NCI-H524 (cell line): ENCODE data around the gene FTL.
"Not testable (repeated sequence)": the region's sequence is repeated elsewhere in the genome, so short reads cannot be mapped to it uniquely, and the experiment has no call there.

Experiments
- DNase-seq, 2 experiments: peaks; one replicate each; lab custom pipeline; 2025; lab: John Stamatoyannopoulos, UW

The FTL gene

GRCh38 chr19:48965040-48965805 is at the start of gene FTL:
Gene FTL, plus strand, starts transcription at chr19:48965309. Its CDS starts 199 bp downstream, at chr19:48965508.
- DNase-seq, result peak; percentile 91 to 98

- DNase-seq, result no peak
Measured at GRCh38 chr19:48915757-48916156, 49.4 kb upstream of the FTL start.

- DNase-seq, result no peak
Measured at GRCh38 chr19:48918071-48918470, 47.0 kb upstream of the FTL start.

- peak in 1 of 2 experiments; percentile 38 for DNase-seq
Measured at GRCh38 chr19:48918801-48919247, 46.3 kb upstream of the FTL start.

DNA sequence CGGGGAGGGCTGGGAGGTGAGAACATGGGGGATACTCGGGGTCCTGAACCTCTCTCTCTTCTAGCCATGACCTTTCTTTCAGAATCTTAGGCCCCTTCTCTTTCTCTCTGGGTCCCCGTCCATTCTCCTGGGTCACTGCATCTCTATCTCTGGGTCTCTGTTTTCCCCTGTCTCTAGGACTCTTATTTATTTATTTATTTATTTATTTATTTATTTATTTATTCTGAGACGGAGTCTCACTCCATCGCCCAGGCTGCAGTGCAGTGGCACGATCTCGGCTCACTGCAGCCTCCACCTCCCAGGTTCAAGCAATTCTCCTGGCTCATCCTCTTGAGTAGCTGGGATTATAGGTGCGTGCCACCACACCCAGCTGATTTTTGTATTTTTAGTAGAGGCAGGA is 45.8 kb upstream of the FTL start:
- DNase-seq, result not testable (repeated sequence)

GRCh38 chr19:48920949-48921348 is 44.2 kb upstream of the FTL start:
- no peak for DNase-seq

DNA sequence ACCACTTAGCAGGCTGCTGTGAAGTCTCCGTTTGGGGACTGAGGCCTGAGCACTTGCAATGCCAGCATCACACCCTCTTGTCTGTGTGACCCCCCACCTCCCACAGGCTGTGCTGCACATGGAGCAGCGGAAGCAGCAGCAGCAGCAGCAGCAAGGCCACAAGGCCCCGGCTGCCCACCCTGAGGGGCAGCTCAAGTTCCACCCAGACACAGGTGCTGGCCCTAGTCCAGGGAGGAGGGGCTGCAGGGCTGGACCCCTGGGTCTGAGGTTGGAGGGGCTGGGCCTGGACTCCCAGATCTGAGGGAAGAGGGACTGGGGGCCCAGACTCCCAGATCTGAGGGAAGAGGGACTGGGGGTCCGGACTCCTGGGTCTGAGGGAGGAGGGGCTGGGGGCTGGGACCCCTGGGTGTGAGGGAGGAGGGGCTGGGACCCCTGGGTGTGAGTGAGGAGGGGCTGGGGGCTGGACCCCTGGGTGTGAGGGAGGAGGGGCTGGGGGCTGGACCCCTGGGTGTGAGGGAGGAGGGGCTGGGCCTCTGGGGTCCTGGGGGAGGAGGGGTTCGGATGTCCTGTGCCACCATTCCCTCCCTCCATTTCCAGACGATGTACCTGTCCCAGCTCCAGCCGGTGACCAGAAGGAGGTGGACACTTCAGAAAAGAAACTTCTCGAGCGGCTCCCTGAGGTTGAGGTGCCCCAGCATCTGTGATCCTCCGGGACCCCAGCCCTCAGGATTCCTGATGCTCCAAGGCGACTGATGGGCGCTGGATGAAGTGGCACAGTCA is 43.2 kb upstream of the FTL start:
- DNase-seq, result no peak

GRCh38 chr19:48922548-48923490 is 42.3 kb upstream of the FTL start:
- DNase-seq, result no peak

- DNase-seq, result no peak
Measured at GRCh38 chr19:48925240-48925843, 39.8 kb upstream of the FTL start.

DNA sequence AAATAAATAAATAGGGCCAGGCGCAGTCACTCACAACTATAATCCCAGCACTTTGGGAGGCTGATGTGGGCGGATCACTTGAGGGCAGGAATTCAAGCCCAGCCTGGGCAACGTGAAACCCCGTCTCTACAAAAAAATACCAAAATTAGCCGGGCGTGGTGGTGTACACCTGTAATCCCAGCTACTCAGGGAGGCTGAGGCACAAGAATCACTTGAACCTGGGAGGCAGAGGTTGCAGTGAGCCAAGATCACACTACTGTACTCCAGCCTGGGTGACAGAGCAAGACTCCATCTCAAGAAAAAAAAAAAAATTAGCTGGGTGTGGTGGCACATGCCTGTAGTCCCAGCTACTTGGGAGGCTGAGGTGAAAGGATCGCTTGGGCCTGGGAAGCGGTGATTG is 39.2 kb upstream of the FTL start:
- not testable (repeated sequence) for DNase-seq

GRCh38 chr19:48926909-48927308 is 38.2 kb upstream of the FTL start:
- no peak for DNase-seq

DNA sequence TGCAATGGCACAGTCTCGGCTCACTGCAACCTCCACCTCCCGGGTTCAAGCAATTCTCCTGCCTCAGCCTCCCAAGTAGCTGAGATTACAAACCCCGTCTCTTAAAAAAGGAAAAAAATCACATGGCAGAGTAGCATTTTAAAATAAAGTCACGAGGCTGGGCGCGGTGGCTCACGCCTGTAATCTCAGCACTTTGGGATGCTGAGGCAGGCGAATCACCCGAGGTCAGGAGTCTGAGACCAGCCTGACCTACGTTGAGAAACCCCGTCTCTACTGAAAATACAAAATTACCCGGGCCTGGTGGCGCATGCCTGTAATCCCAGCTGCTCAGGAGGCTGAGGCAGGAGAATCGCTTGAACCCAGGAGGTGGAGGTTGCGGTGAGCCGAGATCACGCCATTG is 37.4 kb upstream of the FTL start:
- not testable (repeated sequence) for DNase-seq

DNA sequence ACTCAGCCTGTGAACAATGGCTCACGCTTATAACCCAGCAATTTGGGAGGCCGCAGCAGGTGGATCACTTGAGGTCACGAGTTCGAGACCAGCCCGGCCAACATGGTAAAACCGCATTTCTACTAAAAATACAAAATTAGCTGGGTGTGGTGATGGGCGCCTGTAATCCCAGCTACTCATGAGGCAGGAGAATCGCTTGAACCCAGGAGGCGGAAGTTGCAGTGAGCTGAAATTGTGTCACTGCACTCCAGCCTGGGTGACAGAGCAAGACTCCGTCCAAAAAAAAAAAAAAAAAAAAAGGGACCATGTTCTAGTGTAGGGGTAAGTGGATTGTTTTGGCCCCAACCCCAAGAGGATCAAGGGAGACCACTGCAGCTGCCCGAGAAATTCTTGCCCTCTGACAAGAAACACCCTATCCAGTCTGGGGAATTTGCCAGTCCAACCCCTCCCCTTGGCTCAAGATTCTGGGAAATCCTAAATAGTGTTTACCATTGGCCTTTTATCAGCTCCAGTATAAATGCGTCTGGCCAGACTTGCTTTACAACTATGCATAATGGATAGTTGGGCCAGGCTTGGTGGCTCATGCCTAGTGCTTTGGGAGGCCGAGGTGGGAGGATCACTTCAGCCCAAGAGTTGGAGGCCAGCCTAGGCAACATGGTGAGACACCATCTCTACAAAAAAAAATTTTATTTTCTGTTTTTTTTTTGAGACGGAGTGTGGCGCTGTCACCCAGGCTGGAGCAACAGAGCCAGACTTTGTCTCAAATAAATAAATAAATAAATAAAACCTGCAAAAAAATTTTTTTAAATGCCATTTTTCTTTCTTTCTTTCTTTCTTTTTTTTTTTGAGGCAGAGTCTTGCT is 36.7 kb upstream of the FTL start:
- no peak for DNase-seq

- peak; percentile 84 to 91 for DNase-seq
Measured at GRCh38 chr19:48933382-48933932, 31.7 kb upstream of the FTL start, which contains the start of gene DHDH. Gene DHDH, plus strand, starts transcription at chr19:48933699. Its CDS starts 23 bp downstream, at chr19:48933722.

- DNase-seq, result no peak
Measured at GRCh38 chr19:48934837-48935236, 30.3 kb upstream of the FTL start.

DNA sequence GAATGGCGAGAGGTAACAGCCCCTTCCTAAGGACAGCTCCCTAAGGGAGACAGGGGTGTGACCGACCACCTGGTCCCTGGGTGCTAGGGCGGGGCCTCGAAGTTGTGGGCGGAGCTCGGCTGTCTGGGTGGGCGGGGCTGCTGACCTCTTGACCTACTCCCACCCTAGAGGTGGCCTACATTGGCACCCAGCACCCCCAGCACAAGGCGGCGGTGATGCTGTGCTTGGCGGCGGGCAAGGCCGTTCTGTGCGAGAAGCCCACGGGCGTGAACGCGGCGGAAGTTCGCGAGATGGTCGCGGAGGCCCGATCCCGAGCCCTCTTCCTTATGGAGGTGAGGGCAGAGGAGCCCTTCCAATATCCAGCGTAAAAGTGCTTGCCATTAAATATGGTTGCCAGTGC is 29.2 kb upstream of the FTL start:
- DNase-seq, result no peak

DNA sequence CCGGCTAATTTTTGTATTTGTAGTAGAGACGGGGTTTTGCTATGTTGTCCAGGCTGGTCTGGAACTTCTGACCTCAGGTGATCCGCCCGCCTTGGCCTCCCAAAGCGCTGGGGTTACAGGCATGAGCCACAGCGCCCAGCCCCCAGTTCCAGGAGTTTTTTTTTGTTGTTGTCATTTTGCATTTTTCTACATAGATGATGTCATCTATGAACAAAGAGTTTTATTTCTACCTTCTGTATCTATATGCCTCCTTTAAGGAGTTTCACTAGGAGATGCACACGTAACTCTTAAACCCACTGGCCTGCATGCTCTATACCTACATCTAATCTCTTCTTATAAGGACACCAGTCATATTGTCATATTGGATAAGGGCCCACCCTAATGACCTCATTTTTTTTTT is 26.9 kb upstream of the FTL start:
- DNase-seq, result no peak

GRCh38 chr19:48940902-48941301 is 24.2 kb upstream of the FTL start:
- no peak for DNase-seq

DNA sequence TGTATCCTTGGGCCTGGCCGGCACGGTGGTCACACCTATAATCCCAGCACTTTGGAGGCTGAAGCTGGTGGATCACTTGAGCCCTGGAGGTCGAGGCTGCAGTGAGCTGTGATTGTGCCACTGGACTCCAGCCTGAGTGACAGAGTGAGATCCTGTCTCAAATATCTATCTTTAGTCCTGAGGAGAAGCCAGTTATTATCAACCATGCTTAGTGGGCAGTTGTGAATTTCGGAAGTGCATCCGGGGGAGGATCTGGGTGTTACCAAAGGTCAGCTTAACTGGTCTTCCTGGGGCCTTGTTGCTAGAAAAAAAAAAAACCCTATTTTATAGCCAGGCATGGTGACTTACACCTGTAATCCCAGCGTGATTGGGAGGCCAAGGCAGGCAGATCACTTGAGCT is 22.0 kb upstream of the FTL start:
- no peak for DNase-seq

GRCh38 chr19:48945415-48945814 is 19.7 kb upstream of the FTL start:
- DNase-seq, result no peak
